Effector CD4-positive, alpha-beta T cell (primary cell): ENCODE measurements around the gene MPHOSPH9.
"Not testable (repeated sequence)": the region's sequence is repeated elsewhere in the genome, so short reads cannot be mapped to it uniquely, and the experiment has no call there.

ENCODE experiments used
- DNase-seq: peaks from one replicate; pipeline ENCODE4 v3.0.0-alpha.2; 2020

MPHOSPH9 gene

GRCh38 chr12:123260081-123260480 lies 27.1 kb upstream of the MPHOSPH9 start:
- DNase-seq: no peak

GRCh38 chr12:123258593-123258992 lies 25.7 kb upstream of the MPHOSPH9 start:
- DNase-seq: no peak

- DNase-seq: no peak
Observed at GRCh38 chr12:123254853-123255446, 22.0 kb upstream of the MPHOSPH9 start.

GRCh38 chr12:123253641-123254459 lies 20.9 kb upstream of the MPHOSPH9 start:
- no peak for DNase-seq

- DNase-seq: not testable (repeated sequence)
Observed at GRCh38 chr12:123252365-123252764, 19.4 kb upstream of the MPHOSPH9 start.

GRCh38 chr12:123251403-123252076 lies 18.6 kb upstream of the MPHOSPH9 start:
- DNase-seq: no peak

- no peak for DNase-seq
Observed at GRCh38 chr12:123250471-123251383, 17.8 kb upstream of the MPHOSPH9 start.

GRCh38 chr12:123248996-123249741 lies 16.2 kb upstream of the MPHOSPH9 start:
- not testable (repeated sequence) for DNase-seq

GRCh38 chr12:123248129-123248528 lies 15.2 kb upstream of the MPHOSPH9 start:
- DNase-seq: not testable (repeated sequence)

GRCh38 chr12:123245678-123246077 lies 12.7 kb upstream of the MPHOSPH9 start:
- no peak for DNase-seq

- DNase-seq: no peak
Observed at GRCh38 chr12:123243671-123244262, 10.8 kb upstream of the MPHOSPH9 start.

GRCh38 chr12:123242116-123242904 lies 9.4 kb upstream of the MPHOSPH9 start:
- DNase-seq: no peak

GRCh38 chr12:123238961-123239360 lies 6.0 kb upstream of the MPHOSPH9 start:
- DNase-seq: no peak

- DNase-seq: no peak
Observed at GRCh38 chr12:123238330-123238682, 5.4 kb upstream of the MPHOSPH9 start.

GRCh38 chr12:123237646-123238329 lies 4.8 kb upstream of the MPHOSPH9 start:
- DNase-seq: peak; percentile 72

- no peak for DNase-seq
Observed at GRCh38 chr12:123233505-123234308, 766 bp upstream of the MPHOSPH9 start.

- DNase-seq: no peak
Observed at GRCh38 chr12:123232472-123232806, 502 bp downstream of the MPHOSPH9 start.

- no peak for DNase-seq
Observed at GRCh38 chr12:123231931-123232330, 1.0 kb downstream of the MPHOSPH9 start.

- no peak for DNase-seq
Observed at GRCh38 chr12:123229051-123229450, 3.9 kb downstream of the MPHOSPH9 start.
